ENCODE measurements around the gene TRPV4.

The TRPV4 gene

GRCh38 chr12:109743076-109743910, 89.9 kb downstream of the TRPV4 start:
- in situ Hi-C loops (cut with MboI; ENCODE audit: low sequenced_read_pairs), result no loop called here

DNA sequence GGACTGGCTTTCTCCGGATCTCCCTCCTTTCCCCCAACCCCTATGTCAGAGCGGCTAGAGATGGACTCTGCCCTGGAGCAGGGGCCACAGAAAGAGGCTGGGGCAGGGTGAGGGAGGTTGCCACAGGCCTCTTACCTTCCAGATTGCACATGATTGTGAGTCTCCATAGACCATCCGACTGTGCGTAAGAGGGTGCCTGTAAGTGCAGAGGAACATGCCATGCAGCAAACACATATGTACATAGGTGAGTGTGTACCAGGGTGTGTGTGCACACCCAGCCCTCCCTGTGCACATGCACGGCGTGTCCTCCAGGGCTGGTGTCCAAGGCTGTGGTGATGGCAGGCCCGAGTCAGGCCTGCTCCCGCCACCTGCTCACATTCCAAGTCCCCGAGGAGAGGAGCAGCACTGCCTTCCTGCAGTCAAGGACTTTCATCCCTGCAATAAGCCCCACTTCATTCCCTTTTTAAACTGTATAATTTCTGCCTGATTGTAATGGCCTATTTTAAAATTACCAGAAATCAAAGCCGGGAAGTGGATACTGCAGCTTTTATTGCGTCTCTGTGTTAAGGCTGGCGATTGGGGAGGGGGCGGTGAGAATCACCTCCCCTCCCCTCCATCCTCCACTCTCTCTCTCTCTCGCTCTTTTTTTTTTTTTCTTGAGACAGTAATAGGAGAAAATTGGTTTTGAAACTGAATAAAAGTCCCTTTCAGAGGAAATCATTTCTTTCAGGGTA, 91.1 kb downstream of the TRPV4 start:
- in situ Hi-C loops (cut with MboI; ENCODE audit: low sequenced_read_pairs), result no loop called here

GRCh38 chr12:109741286-109741969, 91.8 kb downstream of the TRPV4 start:
- in situ Hi-C loops (cut with MboI; ENCODE audit: low sequenced_read_pairs), result no loop called here

DNA sequence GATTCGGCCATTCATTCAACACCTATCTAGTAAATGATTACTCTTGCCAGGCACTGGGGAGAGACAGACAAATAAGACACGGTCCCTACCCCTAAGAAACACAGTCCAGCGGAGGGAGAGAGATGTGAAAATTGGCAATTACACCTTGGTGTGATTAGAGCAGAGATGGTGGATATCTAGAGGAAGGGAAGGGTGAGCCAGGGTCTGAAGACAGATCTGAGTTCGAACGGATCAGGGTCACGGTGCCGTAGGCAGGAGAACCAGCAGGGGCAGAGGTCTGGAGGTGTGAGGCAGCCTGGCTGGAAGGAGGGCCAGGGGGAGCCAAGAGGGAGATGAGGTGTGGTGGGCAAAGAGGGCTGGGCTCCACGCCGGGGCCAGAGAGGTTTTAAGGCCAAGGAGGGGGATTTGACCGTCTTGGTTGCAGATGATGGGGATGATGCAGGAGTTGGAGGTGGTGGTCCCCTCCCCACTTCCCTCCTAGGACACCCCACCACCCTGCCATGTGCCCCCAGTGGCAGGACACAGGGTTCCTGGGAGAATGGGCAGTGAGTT, 92.4 kb downstream of the TRPV4 start:
- in situ Hi-C loops (cut with MboI; ENCODE audit: low sequenced_read_pairs), result no loop called here

DNA sequence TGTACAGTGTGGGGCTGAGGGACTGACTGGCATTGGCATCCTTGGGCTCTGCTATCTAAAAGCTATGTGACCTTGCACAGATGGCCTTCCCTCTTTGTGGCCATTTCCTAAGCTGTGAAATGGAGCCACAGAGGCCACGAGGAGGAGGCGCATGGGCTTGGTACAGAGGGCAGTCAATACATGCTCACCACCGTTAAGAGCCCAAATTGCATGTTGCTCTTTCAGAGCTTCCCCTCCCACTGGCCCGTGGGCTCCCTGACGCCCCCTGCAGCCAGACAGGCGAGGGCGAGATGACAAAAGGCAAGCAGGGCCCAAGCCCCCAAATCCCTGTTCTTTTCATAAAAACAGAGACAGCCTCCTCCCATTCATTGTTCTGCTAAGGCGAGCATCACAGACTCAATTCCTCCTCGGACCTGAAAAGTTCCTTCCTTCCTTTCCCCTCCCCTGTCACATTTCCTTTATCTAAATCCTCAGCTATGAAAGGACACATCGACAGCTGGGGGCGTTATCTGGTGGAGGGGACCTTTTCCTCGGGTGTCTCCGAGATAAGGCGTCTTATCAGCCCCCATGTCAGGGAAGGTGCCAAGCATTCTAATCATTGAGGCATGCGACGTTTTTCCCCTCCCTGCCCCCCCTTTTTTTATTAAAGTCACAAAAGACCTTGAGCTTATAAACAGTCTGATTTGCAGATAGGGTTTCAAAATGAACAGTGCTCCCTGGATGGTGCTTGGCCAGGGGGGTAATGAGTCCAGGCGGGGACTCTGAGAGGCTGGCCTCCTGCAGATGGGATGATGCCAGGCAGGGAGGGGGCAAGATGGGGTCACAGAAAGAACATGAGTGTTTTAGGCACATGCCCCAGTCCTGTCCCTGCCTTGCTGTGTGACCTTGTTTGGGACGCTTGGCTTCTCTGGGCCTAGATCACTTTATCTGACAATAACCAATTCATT, 93.2 kb downstream of the TRPV4 start:
- in situ Hi-C loops (cut with MboI; ENCODE audit: low sequenced_read_pairs), result no loop called here

DNA sequence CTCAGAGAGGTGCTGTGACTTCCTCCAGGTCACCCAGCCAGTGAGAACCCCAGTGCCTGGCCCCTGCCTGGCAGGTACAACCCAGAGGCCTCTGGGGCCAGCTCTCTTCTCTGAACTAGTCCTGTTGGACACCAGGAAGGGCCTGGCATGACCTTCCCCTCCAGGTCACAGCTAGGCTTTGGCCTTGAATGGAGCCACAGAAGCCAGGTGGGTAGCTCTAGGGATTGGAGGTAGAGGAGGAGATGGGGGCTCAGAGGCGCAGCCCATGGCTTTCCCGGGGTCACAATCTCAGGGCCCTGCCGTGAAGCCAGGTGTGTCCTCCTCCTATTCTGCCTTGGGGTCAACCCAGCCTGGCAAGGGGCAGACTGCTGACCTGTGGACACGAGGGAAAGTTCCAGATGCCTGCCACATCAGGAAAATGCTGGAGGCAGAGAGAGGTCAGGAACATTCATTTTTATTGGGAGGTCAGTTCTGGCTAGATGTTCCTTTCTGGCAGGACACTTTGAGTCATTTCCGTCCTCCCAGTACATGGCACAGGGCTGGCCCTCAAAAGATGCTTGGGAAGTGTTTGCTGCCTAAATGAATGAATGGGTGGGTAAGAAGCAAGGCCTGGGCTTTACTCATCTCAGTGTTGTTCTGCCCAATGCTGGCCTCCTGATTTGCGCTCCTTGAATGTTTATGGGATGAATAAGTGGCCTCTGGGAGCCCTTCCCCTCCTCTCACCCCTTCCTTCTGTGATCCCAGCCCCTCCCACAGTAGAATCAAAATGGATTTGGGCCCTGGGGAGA, 94.1 kb downstream of the TRPV4 start:
- in situ Hi-C loops (cut with MboI; ENCODE audit: low sequenced_read_pairs), result no loop called here

DNA sequence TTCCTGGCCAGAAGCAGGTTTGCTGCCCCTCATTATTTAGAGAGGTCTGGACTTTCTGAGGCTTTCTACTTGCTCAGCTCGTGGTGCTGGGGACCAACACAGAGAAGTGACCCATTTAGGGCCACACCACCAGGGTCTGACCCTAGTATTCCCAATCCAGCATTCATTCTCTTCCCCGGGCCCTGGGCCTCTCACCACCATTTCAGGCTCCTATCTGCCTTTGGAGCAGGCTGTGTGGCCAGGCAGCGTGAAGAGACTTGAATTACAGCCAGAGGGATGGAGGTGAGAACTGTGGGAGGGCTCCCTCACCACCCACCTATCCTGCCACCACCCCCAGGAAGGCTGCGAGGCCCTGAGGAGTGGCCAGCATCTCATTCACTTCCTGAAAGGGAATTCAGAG, 95.0 kb downstream of the TRPV4 start:
- in situ Hi-C loops (cut with MboI; ENCODE audit: low sequenced_read_pairs), result no loop called here

DNA sequence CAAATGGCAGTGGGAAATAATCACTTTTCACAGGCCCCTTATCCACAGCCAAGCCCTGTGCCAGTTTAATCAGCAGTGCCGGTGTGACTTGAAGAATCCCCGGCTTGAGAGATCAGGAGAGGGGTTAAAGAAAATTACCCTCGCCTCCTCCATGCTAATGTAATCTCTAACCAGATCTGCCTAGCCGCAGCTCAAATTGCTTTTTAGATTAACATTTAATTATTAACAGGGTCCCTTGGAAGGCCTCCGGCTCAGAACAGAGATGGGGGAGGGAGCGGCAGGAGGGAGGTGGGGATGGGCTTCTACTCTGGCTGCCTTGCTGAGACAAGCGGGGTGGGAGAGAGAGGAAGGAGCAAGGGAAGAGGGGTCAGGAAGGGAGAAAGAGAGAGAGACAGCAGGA, 95.6 kb downstream of the TRPV4 start:
- in situ Hi-C loops (cut with MboI; ENCODE audit: low sequenced_read_pairs), result no loop called here

DNA sequence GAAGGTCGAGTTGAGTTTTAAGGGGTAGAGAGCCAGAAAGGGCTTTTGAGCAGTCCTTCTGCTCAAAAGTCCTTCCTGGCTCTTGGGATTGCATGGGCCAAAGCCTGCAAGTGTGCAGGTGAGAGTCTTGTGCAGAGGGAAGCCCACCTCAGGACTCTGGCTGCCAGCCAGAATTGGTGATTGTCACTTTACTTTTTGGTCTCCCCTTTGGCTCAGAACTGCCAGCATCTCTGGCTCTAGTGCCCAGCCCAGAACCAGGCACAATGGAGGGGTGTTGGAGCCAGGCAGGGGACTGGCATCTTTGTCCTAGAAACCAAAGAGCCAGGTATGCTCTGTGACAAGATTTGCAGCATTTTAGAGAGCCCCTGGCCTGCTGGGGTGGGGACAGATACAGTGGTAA, 96.1 kb downstream of the TRPV4 start:
- in situ Hi-C loops (cut with MboI; ENCODE audit: low sequenced_read_pairs), result no loop called here

DNA sequence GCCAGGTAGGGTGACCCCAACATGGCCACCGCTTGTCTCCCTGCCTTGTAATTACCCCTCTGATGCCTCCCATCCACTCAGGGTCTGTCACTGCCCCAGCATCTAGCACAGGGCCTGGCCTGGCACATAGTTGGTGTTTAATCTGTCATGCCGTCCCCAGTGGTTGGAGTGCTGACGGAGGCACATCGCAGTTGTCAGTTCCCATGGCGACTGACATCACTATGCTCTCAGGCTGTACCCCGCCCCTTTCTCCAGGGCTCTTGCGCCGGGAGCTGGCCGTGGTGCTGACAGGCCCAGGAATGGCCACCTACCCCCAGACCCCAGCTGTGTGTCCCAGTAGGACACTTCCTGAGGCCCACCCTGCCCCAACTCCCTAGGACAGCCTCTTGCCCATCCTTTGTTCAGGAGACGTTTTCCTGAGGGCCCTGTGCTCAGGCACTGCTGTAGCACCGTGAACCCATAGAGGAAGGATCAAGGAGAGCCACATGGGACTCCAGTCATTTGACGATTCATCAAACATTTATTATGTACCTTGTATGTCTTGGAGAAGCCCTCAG, 96.6 kb downstream of the TRPV4 start:
- in situ Hi-C loops (cut with MboI; ENCODE audit: low sequenced_read_pairs), result no loop called here

GRCh38 chr12:109735825-109736551, 97.2 kb downstream of the TRPV4 start:
- in situ Hi-C loops (cut with MboI; ENCODE audit: low sequenced_read_pairs), result no loop called here

DNA sequence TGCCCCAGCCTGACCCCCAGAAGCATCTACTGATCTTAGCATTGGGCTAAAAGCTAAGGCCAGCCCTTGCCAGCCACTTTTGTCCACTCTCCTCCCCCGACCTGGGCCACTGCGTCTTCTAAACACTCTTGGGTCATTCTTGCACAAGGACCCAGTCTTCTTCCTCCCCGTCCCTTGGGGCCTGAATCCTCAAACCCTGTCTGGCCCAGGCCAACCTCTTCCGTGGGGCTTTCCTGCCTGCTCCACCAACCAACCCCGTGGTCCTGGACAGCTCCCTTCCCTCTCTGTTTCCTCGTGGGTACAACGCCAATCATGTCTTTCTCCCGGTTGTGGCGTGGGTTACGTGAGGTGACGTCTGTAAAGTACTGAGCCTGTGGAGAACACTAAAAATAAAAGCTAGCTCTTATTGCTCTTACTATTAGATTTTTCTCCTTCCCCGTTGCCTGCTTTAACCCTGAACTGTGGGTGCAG, 98.1 kb downstream of the TRPV4 start:
- in situ Hi-C loops (cut with MboI; ENCODE audit: low sequenced_read_pairs), result no loop called here

GRCh38 chr12:109734219-109735000, 98.8 kb downstream of the TRPV4 start:
- in situ Hi-C loops (cut with MboI; ENCODE audit: low sequenced_read_pairs), result no loop called here

Data from HL-60/S4 treated with phorbol 12-myristate 13-acetate at 8.2 ng/mL for 4 days and 3 days (cell line).